KG1 (cell line): ENCODE data around the gene ACVR1B.

ENCODE experiments used
- DNase-seq: peaks from one replicate; lab custom pipeline; 2025; lab: John Stamatoyannopoulos, UW

ACVR1B gene

GRCh38 chr12:51917041-51917590 is 34.4 kb upstream of the ACVR1B start:
- DNase-seq = no peak

DNA sequence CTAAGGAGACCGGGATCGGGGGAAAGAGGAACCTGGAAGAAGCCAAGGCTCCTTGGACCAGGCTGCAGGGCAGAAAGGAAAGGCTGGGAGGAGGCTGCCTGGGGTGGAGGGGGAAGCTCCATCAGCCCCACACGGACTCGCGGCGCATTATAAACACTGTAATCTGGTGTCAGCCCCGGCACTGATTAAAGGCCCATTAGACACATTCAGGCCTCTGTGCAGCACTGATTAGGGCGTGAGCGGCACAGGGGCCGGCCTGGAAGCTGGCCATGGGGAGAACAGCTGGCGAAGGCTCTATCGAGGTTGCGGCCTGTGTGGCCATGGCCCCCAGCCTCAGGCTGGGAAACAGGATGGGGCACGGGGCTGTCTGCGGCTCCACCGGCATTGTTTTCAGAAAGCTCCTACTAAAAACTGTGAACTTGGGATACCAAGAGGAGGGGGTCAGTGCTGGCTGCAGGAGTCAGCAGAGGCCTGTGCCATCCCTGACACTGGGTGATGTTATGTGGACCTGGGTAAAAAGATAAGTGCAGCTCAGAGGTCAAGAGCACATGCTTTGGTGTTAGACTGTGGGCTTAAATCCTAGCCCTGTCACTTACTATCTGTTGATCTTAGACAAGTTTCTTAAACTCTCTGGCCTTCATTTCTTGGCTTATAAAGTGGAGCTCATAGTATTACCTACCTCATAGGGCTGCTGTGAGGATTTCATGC is 33.6 kb upstream of the ACVR1B start:
- DNase-seq = no peak

GRCh38 chr12:51920046-51920445 is 31.5 kb upstream of the ACVR1B start:
- no peak for DNase-seq

GRCh38 chr12:51921017-51921725 is 30.3 kb upstream of the ACVR1B start:
- DNase-seq = no peak

- DNase-seq = no peak
Measured at GRCh38 chr12:51922146-51922545, 29.4 kb upstream of the ACVR1B start.

DNA sequence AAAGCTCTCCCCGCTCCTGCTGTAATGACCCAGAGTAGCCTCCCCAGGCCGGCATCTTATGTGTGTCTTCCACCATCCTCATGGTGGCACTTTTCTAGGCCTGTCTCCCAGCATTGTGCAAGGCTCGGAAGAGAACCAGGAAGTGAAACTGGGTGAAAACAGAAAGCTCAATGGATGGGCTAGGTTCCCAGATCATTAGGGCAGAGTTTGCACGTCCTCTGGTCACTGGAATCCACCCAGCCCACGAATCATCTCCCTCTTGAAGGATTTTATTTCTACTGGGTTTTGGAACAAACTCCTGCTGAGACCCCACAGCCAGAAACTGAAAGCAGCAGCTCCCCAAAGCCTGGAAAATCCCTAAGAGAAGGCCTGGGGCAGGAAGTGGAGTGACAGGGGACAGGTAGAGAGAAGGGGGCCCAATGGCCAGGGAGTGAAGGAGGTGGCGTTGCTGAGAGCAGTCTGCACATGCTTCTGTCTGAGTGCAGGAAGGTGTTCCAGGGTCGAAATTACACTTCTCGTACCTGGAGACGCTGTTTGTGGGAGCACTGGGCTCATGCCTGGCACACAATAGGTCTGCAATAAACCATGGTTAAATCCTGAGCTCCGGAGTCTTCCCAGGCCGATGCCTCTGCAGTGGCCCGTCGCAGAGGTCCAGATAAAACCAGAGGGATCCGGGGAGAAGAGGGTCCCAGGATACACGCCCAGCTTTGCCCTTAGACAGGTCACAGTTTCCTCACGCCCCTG is 28.6 kb upstream of the ACVR1B start:
- DNase-seq = no peak

- no peak for DNase-seq
Measured at GRCh38 chr12:51923506-51924365, 27.8 kb upstream of the ACVR1B start.

DNA sequence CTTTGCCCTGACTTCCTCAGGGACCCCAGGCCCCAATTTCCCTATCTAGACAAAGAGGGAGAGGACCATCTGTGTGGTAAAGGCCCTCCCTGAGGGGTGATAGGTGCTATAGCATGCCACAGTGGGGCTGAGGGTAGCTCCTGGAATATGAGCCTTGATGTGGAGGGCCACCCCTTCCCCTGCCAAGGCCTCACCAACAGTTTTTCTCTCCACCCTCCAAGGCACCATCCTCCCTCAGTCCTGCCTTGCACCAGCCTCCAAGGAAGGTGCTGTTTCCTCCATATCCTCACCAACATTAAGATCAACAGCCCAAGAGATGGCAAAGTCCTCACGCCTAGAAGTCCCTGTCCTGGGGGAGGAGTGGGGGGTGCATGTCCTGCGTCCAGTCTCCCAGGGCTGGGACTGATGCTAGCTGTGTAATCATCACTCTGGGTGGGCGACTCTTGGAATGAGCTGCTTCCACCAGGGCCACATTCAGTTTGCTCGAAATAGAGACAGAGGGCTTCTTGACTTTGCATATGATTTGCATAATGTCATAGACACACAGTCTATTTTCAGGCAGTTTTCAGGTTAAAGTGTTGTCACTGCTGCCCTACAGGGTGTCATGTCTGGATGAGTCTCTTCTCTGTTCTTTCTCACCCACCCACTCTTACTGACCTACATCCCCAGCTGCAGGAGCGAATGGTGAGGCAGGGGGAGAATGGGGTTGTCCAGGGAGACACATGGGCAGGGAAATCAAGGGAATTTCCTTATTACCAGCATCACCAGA is 26.8 kb upstream of the ACVR1B start:
- no peak for DNase-seq

- no peak for DNase-seq
Measured at GRCh38 chr12:51925346-51926063, 26.0 kb upstream of the ACVR1B start.

DNA sequence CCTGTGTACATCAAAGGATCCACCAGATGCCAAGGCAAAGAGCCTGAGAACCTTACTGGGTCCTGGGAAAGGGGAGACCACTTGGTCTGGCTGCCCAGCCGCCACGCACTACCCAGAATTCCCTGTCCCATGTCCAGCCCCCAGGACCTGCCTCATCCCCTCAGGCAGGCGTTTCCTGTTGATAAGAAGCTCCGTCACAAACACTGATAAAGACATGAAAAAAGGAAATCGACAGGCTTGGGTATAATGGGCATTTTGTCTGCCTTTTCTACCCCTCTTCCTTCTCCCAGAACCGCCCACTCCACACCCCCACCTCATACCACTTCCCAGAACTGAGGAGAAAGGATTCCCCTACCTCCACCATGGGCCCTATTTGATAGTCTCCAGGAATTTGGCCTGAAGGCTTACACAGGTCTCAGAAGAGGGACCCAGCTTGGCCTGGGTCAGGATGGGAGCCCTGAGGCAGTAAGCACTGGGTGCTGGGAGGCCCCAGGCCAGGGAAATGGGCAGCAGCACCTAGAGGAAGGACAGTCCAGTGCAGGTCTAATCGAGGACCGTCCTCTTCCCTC is 25.4 kb upstream of the ACVR1B start:
- DNase-seq = no peak

GRCh38 chr12:51926718-51927117 is 24.8 kb upstream of the ACVR1B start:
- DNase-seq = no peak

DNA sequence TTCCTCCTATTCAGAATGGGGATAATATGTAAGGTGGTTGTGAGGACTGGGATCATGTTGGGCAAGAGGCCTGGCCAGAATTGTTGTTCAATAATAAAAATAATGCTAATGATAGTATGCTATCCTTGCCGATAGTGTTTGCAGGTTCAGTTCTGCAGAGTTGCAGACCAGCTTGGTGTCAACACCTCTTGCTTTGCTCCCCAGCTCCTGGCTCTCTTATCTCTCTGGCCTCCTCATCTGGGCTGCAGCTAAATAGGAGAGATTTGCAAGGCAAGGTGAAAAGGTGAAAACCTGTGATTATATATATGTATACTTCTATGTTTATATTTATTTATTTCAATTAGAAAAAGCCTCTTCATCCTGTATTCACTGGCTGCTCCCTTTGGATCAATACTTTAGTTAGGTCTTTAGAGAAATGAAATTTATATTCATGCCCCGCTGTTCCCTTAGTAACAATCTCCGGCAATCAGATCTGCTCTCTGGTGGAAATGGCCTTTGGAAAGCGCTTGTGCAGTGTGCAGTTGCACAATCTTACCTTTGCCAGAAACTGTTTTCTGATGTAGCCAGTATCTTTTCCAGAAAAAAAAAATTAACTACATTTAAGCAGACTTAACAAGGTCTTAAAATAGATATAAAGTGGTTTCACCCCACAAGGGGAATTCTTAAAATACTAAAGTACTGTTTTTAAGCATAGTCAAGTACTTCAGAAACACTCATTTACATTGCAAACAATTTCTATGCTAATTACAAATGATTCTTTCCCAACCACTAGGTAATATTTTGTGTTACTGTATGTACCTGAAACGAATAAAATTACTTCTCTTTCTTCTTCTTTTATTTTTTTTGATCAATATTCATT is 19.1 kb upstream of the ACVR1B start:
- no peak for DNase-seq

DNA sequence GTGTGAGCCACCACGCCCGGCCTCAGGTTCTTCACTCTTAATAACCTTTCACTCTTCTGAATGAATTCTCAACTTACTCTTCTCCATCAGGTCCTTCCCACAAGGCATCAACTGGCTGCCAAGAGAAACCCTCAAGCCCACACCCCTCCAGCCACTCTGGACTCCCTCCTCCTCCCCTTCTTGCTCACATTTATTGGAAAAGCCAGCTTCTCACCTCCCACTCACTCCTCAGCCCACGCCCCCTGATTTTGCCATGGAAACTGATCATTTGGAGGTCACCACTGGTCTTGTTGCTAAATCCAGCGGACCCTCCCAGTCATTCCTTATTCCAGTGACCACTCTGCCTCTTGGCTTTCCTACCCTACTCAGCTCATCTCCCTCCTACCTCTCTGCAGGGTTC is 17.4 kb upstream of the ACVR1B start:
- no peak for DNase-seq

GRCh38 chr12:51937926-51938325 is 13.6 kb upstream of the ACVR1B start:
- no peak for DNase-seq

DNA sequence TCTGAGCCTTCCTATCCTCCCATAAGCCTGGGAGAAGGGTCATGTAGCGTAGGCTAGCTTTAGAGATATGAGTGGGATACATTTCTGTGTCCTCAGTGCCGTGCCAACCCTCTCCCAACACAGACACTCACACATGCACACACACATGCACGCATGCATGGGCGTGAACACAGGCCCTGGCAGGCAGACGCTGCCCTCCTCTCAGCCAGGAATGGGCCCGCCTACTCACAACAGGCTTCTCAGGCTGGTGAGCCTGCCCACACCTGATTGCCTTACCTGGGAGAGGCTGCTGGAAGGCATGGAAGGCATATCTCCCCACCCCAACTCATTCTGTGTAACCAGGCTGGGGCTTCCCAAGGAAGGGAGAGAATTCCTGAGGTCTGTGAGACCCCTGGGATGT is 12.8 kb upstream of the ACVR1B start:
- no peak for DNase-seq

DNA sequence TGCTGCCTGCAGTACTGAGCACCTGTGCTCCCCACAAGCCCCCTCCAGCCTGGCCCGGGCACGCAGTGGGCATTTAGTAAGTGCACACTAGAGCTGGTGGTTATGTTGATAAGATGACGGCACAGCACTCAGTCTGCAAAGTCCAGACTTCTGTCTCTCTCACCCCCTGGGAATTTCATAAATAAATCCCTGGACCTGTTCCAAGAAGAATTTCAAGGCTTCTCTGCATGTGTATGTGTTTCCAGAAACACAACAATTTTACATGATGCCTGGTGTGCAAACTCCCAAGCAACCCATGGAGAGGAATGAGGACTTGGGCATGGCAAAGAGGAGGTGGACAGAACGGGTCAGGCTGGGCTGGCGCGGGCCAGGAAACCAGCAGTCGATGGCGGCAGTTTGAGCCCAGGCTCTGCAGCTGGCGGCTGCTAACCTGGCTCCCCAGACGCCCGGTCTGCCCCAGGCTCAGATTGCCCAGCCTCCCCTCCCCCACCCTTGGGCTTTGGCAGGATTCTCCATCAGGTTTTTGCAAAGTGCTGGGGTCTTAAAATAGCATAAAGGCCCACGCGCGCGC is 10.4 kb upstream of the ACVR1B start:
- DNase-seq = no peak

DNA sequence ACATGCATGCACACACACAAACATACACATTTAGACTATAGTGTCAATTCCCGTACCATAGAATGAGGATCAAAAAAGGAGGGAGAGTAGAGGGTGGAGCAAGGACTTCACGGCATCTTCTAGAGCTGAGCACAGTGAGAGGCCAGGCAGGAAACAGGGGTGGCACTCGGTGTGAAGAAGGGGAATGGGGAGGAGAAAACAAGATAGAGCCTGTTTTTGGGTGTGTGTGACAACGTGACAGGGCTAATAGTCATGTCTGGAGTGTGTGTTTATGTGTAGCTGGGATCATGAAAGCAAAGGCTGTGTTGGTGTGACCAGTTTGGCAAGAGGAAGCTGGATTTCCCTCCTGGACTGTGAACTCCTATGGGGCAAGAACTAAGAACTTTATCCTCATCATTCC is 9.9 kb upstream of the ACVR1B start:
- no peak for DNase-seq

DNA sequence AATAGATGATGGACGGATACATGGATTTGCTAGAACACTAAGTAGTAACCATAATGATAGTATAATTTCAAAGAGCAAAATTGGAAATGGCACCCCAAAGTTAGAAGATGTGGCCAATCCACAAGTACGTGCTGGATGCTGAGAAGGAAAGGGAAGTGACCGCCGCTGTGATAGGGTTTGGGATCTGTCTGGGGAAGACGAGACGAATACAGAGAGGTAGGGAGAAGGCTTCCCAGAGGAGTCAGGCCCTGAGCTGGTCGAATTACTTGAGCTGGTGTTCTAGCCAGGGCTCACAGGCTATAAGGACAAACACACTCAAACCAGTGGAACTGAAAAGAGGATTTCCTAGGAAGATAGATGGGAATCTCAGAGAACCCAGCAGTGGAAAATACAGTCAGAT is 9.4 kb upstream of the ACVR1B start:
- DNase-seq = no peak

GRCh38 chr12:51942501-51943000 is 8.9 kb upstream of the ACVR1B start:
- DNase-seq = no peak
